ENCODE results near the gene LYST.
"Not testable (repeated sequence)": the region's sequence is repeated elsewhere in the genome, so short reads cannot be mapped to it uniquely, and the experiment has no call there.

The LYST gene

GRCh38 chr1:235908742-235909520 is 42.2 kb upstream of the LYST start:
- H3K9me3 ChIP-seq (replicated peaks in 1 of 11) = no peaks in the 10 kb centered on the region
- H3K36me3 ChIP-seq = no peaks in the 10 kb centered on the region
- H3K27ac ChIP-seq = peak overlapping the region in 6 of 11 experiments; percentile 8 to 61 (median 23); a peak in 5 of 22 replicates
- H3K4me1 ChIP-seq = peaks cover 8 to 63% (median 33%) of the 10 kb centered on the region in 10 experiments
- no peak overlapping the region for H3K4me3 ChIP-seq
- H3K4me2 ChIP-seq = peak overlapping the region in 5 of 11 experiments; percentile 49 to 68 (median 64); a peak in 9 of 22 replicates
- H3K9ac ChIP-seq = peak overlapping the region in 1 of 11 experiments; percentile 16; a peak in 1 of 22 replicates
- H4K20me1 ChIP-seq = no peaks in the 10 kb centered on the region
- H3K27me3 ChIP-seq = no peaks in the 10 kb centered on the region
- TF ChIP-seq Cebpa-rat (IDR thresholded peaks at IDR 0.05) = no peak

DNA sequence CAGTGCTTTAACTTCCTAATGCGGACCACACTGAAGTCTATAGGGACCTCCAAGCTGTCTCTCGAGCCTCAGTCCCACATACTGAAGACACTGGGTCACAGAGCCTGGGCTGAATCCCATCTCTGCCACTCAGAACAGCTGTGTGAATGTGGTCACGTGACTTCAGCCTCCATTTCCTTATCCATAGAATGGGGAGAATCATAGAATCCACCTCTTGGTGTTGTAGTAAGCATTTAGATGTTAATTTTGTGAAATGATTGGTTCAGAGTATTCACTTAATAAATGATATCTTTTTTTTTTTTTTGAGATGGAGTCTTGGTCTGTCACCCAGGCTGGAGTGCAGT is 41.2 kb upstream of the LYST start:
- Histone ChIP-seq H3K4me1 (peaks cover 8 to 62% (median 34%) of the 10 kb centered on the region in 10 experiments), H3K27me3 (no peaks in the 10 kb centered on the region), H3K9me3 (replicated peaks in 1 of 11) (no peaks in the 10 kb centered on the region), H3K36me3 (no peaks in the 10 kb centered on the region), H3K4me3 (no peak overlapping the region), H3K9ac (no peak overlapping the region), H3K4me2 (peak overlapping the region; percentile 18 to 64 (median 50); a peak in 20 of 22 replicates), H3K27ac (peak overlapping the region in 7 of 11 experiments; percentile 7 to 30 (median 23); a peak in 7 of 22 replicates), H4K20me1 (no peaks in the 10 kb centered on the region)
- TF ChIP-seq Cebpa-rat (IDR thresholded peaks at IDR 0.05) = no peak

DNA sequence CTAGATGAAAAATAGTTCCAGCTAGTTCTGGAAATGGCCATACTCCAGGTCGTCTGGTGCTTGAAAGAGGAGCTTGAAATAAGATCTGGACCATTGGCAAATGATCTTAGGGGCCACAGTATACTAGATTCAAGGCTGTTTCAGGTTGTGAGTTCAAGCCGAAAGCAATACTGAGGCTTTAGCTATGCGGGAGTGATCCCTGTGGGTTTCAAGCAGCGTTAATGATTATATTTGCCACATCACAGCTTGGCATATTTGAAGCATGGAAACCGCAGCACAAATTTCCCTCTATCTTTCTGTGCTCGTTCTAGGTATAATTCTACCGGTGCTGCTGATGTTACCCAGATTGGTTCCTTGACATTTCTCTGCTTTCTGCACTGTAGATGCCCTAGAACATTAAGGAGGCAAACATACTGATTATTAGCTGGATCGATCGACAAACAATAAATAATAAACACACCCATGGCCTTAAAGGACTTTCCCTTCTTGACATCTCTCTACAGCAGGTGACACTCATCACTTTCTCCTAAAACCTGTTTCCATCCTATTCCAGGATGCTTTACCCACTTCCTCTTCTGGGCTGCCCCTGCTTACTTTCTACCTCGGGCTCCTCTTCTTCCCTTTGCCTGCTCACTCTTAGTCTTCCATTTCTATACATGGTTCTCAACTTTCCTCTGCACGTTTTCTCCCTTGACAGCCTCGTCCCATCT is 40.6 kb upstream of the LYST start:
- peaks cover 8 to 68% (median 39%) of the 10 kb centered on the region in 10 experiments for H3K4me1 ChIP-seq
- no peak overlapping the region for H3K4me3 ChIP-seq
- H3K36me3 ChIP-seq = no peaks in the 10 kb centered on the region
- TF ChIP-seq Cebpa-rat (IDR thresholded peaks at IDR 0.05) = no peak
- peak overlapping the region in 6 of 11 experiments; percentile 7 to 38 (median 23); a peak in 7 of 22 replicates for H3K27ac ChIP-seq
- no peak overlapping the region for H3K9ac ChIP-seq
- no peaks in the 10 kb centered on the region for H4K20me1 ChIP-seq
- H3K27me3 ChIP-seq = no peaks in the 10 kb centered on the region
- no peaks in the 10 kb centered on the region for H3K9me3 ChIP-seq (replicated peaks in 1 of 11)
- H3K4me2 ChIP-seq = peak overlapping the region; percentile 18 to 64 (median 50); a peak in 20 of 22 replicates

GRCh38 chr1:235906436-235906835 is 39.7 kb upstream of the LYST start:
- no peaks in the 10 kb centered on the region for H4K20me1 ChIP-seq
- peaks cover 17 to 68% (median 48%) of the 10 kb centered on the region in 10 experiments for H3K4me1 ChIP-seq
- H3K27ac ChIP-seq = peak overlapping the region in 5 of 11 experiments; percentile 1 to 38 (median 27); a peak in 7 of 22 replicates

GRCh38 chr1:235903809-235904208 is 37.1 kb upstream of the LYST start:
- peaks cover 0 to 11% (median 9%) of the 10 kb centered on the region in 11 experiments; a peak in 14 of 22 replicates for H3K9me3 ChIP-seq (replicated peaks in 1 of 11)
- H3K4me1 ChIP-seq = peaks cover 29 to 66% (median 58%) of the 10 kb centered on the region in 10 experiments
- not testable (repeated sequence) for H3K4me3 ChIP-seq, H3K9ac ChIP-seq, H3K27me3 ChIP-seq, H3K36me3 ChIP-seq, H4K20me1 ChIP-seq
- H3K4me2 ChIP-seq = peak overlapping the region in 3 of 11 experiments; percentile 72 to 83 (median 75); a peak in 4 of 22 replicates
- H3K27ac ChIP-seq = peak overlapping the region in 7 of 11 experiments; percentile 89 to 97 (median 94); a peak in 9 of 22 replicates

More at GRCh38 chr1:235906436-235906835, 39.7 kb upstream of the LYST start:
- Histone ChIP-seq H3K9ac (no peak overlapping the region), H3K36me3 (no peaks in the 10 kb centered on the region), H3K27me3 (no peaks in the 10 kb centered on the region), H3K4me3 (no peak overlapping the region), H3K9me3 (replicated peaks in 1 of 11) (no peaks in the 10 kb centered on the region), H3K4me2 (no peak overlapping the region)
- TF ChIP-seq Cebpa-rat (IDR thresholded peaks at IDR 0.05) = no peak

GRCh38 chr1:235902677-235903542 is 36.2 kb upstream of the LYST start:
- Histone ChIP-seq H4K20me1 (no peaks in the 10 kb centered on the region), H3K9ac (peak overlapping the region in 7 of 11 experiments; percentile 1 to 40 (median 11); a peak in 7 of 22 replicates), H3K4me1 (peaks cover 28 to 66% (median 60%) of the 10 kb centered on the region in 10 experiments), H3K4me2 (peak overlapping the region in 10 of 11 experiments; percentile 23 to 87 (median 78); a peak in 18 of 22 replicates), H3K27ac (peak overlapping the region in 9 of 11 experiments; percentile 29 to 97 (median 94); a peak in 17 of 22 replicates), H3K27me3 (no peaks in the 10 kb centered on the region), H3K36me3 (no peaks in the 10 kb centered on the region; a peak in 1 of 22 replicates), H3K9me3 (replicated peaks in 1 of 11) (peaks cover 0 to 11% (median 9%) of the 10 kb centered on the region in 11 experiments; a peak in 14 of 22 replicates), H3K4me3 (no peak overlapping the region)
- no peak for TF ChIP-seq Cebpa-rat (IDR thresholded peaks at IDR 0.05)

DNA sequence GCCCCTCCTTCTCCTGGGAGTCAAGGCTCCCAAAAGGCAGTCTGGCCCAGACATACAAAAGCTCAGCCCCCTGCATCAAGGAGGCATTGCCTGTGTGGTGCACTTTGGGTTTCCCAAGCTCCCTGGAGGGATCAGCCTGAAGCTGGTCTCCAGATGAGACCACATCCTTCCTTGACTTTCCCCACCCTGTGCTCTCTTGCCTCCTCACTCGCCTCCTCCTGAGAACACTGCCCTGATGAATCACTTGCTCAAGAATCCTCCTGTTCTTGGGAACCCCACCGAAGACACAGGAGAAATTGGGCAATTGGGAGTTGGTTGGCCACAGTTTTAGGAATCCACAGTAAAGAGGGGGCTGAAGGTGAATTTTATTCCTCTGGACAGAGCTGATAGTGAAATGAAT is 34.8 kb upstream of the LYST start:
- H3K27me3 ChIP-seq = no peaks in the 10 kb centered on the region
- peaks cover 21 to 69% (median 59%) of the 10 kb centered on the region in 10 experiments for H3K4me1 ChIP-seq
- peak overlapping the region in 3 of 10 experiments; percentile 1 to 9 (median 1); a peak in 1 of 20 replicates for H3K4me3 ChIP-seq
- TF ChIP-seq Cebpa-rat (IDR thresholded peaks at IDR 0.05) = peak in 9 of 11 experiments; percentile 71 to 99 (median 96); a peak in 17 of 22 replicates
- peak overlapping the region in 10 of 11 experiments; percentile 23 to 85 (median 79); a peak in 19 of 22 replicates for H3K9ac ChIP-seq
- H4K20me1 ChIP-seq = no peaks in the 10 kb centered on the region
- peaks cover 0 to 17% (median 9%) of the 10 kb centered on the region in 11 experiments; a peak in 14 of 22 replicates for H3K9me3 ChIP-seq (replicated peaks in 1 of 11)
- peak overlapping the region; percentile 72 to 87 (median 81) for H3K4me2 ChIP-seq
- H3K27ac ChIP-seq = peak overlapping the region; percentile 10 to 97 (median 93); a peak in 21 of 22 replicates
- H3K36me3 ChIP-seq = no peaks in the 10 kb centered on the region; a peak in 1 of 22 replicates

- Histone ChIP-seq H3K4me1 (peaks cover 21 to 74% (median 63%) of the 10 kb centered on the region in 10 experiments), H3K27me3 (no peaks in the 10 kb centered on the region), H3K9me3 (replicated peaks in 1 of 11) (peaks cover 0 to 17% (median 9%) of the 10 kb centered on the region in 11 experiments; a peak in 14 of 22 replicates), H4K20me1 (no peaks in the 10 kb centered on the region), H3K4me2 (peak overlapping the region in 9 of 11 experiments; percentile 36 to 80 (median 57); a peak in 19 of 22 replicates), H3K9ac (peak overlapping the region in 5 of 11 experiments; percentile 12 to 59 (median 30); a peak in 6 of 22 replicates), H3K36me3 (no peaks in the 10 kb centered on the region; a peak in 1 of 22 replicates), H3K27ac (peak overlapping the region in 10 of 11 experiments; percentile 20 to 97 (median 71); a peak in 18 of 22 replicates), H3K4me3 (no peak overlapping the region)
- TF ChIP-seq Cebpa-rat (IDR thresholded peaks at IDR 0.05) = no peak
Measured at GRCh38 chr1:235898126-235898525, 31.4 kb upstream of the LYST start.

Data from BLaER1 treated with 17β-estradiol and CSF1 and Interleukin-3, amounts not matched to agents 10 nM and 100 nM (cell line).